ENCODE data around the gene KRTCAP2. TPM values are rescaled to one million over a fixed set of nuclear protein-coding genes. Genes with fewer than 3 reads are reported as not detected.
"Not testable (repeated sequence)": the region's sequence is repeated elsewhere in the genome, so short reads cannot be mapped to it uniquely, and the experiment has no call there.

The KRTCAP2 gene
- total RNA-seq, 1 donor: 100 TPM

DNA sequence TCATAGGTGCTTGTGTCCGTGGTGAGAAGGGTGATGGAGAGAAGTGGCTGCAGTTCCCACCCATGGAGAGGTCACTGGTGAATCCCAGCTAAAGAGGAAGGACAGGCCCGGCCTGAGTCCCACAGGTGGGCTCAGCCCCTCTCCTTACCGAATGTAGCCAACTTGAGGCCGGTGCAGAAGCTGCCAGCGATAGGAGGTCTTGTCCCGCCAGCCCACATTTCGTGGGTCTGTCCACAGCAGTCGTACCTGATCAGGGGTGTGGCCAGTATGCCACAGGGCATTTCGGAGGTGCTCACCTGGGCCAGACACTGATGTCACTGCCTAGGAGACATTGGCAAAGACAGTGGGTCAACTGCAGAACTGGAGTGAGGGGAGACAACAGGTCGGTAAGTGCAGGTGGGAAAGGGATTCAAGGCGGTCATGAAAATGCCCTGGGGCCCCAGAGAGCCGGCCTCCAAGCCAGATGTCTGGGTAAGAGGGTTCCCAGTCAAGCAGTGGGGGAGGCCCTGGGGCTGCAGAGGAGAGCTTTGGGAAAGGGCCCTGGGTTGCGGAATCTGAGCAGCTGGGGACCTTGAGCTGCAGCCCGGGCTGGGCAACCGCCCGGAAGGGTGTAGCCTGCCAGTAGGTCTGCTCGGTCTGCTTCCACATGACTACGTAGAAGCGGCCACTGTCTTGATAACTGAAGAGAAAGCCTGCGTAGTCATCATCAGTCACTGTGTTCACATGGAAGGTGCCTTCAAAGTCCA, 24.0 kb upstream of the KRTCAP2 start:
- no peak overlapping the region for H3K4me3 ChIP-seq (ENCODE audit: low read depth, low read length)
- TF ChIP-seq, protein P1, sequence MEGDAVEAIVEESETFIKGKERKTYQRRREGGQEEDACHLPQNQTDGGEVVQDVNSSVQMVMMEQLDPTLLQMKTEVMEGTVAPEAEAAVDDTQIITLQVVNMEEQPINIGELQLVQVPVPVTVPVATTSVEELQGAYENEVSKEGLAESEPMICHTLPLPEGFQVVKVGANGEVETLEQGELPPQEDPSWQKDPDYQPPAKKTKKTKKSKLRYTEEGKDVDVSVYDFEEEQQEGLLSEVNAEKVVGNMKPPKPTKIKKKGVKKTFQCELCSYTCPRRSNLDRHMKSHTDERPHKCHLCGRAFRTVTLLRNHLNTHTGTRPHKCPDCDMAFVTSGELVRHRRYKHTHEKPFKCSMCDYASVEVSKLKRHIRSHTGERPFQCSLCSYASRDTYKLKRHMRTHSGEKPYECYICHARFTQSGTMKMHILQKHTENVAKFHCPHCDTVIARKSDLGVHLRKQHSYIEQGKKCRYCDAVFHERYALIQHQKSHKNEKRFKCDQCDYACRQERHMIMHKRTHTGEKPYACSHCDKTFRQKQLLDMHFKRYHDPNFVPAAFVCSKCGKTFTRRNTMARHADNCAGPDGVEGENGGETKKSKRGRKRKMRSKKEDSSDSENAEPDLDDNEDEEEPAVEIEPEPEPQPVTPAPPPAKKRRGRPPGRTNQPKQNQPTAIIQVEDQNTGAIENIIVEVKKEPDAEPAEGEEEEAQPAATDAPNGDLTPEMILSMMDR (IDR thresholded peaks at IDR 0.05; ENCODE audit: insufficient read depth, low read length): no peak
- DNase-seq (ENCODE audit: low read depth): peak; percentile 59

DNA sequence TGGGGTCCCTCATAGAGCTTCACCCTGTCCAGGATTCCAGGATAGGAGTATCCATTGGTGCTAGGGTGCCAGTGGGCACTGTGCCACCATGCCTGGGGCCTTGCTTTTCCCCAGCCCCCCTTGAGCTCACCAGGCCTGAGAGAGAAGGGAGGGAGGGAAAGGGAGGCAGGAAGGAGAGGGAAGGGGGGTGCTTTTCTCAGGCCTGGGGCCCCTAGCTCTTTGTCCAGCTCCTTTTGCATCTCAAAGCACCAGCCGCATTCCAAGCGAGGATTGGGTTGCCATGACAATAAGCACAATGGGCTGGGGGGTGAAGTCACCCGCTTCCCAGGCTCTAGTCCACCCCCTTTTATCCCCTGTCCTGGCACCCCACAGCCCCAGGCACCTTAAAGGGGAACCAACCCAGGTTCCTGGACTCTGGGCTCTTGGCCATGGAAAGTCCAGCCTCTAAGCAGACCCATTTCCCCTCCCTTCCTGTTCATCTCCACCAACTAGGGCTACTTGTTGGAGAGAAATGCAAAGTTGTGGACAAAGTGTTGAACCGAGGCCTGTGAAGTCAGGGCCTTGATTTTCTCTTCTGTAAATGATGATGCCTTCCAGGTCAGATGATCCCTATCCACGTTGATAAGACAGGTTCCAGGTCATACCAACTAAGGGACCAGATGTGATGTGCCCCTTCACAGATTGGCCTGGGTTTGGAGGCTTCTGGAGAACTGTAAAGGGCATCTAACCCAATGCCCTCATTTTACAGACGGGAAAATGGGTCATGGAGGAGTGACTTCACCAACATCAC, 23.2 kb upstream of the KRTCAP2 start:
- DNase-seq (ENCODE audit: low read depth): peak; percentile 15
- H3K4me3 ChIP-seq (ENCODE audit: low read depth, low read length): peak overlapping the region; percentile 70
- TF ChIP-seq, protein P1 (IDR thresholded peaks at IDR 0.05; ENCODE audit: insufficient read depth, low read length): no peak

DNA sequence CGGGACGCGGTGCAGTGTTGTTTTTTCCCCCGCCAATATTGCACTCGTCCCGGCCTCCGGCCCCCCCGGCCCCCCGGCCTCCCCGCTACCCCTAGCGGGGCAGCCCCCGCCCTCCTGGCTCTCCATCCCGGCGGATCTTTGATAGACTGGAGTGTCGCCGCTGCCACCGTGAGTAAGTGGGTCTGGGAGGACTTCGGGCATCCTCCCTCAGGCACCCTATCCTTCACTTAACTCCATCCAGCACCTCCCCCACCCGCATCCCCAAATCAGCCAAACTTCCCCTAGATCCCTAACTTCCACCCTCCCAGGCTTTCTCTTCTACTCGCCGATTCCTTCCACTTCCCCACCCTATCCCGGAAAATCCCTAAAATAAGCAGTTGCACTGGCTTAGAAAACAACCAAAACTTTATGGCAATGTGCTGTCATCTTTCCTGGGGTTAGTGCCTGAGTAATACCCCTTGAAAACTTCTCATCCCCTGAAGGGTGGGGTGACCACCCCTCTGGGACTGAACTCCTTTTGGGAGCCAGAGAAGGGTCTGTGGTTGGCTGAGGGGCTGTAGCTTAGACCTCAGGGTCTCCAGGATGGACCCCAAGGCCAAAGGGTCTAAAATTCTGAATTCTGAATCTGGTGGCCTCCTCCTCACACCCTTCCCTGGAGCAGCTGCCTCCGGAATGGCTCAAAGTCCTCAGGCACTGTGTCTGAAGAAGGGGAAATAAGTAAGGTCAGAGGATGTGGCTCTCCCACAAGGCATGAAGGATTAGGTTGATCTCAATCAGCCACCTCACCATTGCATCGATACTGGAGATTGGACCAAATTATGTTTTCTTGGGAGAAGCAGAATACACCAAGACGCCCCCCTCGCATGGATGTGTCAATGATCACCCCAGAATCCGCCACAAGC, 22.3 kb upstream of the KRTCAP2 start:
- H3K4me3 ChIP-seq (ENCODE audit: low read depth, low read length): peak overlapping the region; percentile 70
- TF ChIP-seq, protein P1 (IDR thresholded peaks at IDR 0.05; ENCODE audit: insufficient read depth, low read length): no peak
- DNase-seq (ENCODE audit: low read depth): peak; percentile 34

DNA sequence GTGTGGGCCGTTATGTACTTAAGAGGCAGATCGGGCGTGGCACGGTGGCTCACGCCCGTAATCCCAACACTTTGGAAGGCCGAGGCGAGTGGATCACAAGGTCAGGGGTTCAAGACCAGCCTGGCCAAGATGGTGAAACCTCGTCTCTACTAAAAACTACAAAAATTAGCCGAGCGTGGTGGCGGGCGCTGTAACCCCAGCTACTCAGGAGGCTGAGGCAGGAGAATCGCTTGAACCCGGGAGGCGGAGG, 20.8 kb upstream of the KRTCAP2 start:
- H3K4me3 ChIP-seq (ENCODE audit: low read depth, low read length): peak overlapping the region; percentile 70
- DNase-seq (ENCODE audit: low read depth): not testable (repeated sequence)

DNA sequence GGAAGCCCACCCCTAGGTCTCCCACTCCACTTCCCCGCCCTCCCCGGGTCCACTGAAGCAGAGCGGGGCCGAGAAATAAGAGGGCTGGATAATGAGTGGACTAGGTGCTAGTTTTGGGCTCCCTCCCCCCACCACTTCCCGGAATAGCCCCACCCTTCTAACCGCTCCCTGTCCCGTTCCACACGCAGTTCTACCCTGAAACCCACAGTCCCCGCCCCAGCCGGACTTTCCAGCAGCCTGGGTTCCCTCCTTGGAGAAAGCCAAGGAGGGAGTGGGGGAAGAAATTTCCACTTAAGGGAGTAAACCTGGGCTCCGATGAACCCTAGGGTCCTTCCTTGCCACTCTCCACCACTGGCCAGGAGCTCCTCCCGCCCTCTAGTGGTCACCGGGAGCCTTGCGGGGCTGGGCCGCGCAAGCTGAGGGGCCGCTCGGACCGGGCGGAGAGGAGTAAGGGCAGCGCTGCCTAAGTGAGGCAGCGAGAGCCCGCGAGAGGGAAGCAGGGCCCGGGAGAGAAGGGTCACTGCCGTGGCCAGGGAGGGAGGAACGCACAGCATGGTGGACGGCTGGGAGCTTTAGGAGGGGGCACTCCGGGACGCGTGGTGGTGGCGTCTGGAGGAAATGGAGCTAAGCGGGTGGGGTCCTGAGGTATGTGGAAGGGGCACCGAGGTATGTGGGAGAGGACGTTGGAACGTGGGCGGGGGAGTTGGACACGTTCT, 20.3 kb upstream of the KRTCAP2 start:
- peak overlapping the region; percentile 70 for H3K4me3 ChIP-seq (ENCODE audit: low read depth, low read length)
- peak; percentile 96 for DNase-seq (ENCODE audit: low read depth)
- TF ChIP-seq, protein P1 (IDR thresholded peaks at IDR 0.05; ENCODE audit: insufficient read depth, low read length): peak; percentile 99

DNA sequence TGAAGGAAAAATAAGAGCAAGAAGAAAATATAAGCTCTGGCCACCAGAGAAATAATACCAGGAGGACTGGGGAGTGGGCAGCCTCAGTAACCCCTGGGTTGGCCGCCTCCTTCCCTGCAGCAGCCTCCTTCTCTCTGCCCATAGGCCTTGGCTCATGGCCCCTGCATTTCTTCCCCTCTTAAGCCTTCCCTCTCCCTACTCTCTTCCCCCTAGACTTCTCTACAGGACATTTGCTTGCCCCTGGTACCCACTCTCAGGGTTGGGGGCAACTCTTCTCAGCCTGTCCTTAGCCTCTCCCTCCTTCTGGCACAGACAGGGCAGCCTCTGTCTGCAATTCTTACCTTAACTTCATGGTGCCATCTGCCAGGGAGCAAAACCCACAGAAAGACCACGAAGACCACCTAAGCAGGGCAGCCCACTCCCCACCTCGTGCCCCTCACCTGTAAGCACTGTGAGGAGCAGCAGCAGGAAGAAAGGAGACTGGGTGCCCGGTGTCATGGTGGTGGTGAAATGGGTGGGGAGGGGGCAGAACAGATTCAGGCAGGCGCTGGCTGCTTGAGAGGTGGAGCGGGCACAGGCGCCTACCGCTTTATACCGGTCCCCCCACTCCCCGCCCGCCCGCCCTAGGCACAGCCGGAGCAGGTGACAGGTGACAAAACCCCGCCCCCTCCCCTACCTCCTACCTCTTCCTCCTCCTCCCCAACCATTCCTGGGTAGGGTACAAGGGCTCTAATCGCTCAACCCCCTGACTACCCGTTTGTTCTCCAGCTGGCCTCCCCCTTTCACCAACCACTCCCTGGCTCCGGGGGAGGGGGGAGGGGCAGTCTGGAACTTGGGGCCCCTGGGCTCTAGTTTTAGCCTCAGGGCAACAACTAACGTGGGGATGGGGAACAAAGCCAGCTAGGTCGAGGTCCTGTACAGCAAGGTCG, 19.5 kb upstream of the KRTCAP2 start:
- DNase-seq (ENCODE audit: low read depth): no peak
- TF ChIP-seq, protein P1 (IDR thresholded peaks at IDR 0.05; ENCODE audit: insufficient read depth, low read length): no peak
- peak overlapping the region; percentile 70 for H3K4me3 ChIP-seq (ENCODE audit: low read depth, low read length)

Measured in fibroblast of the aortic adventitia (primary cell).